H1 (cell line): ENCODE data around the gene LGALS3. TPM values are rescaled to one million over a fixed set of nuclear protein-coding genes. Genes with fewer than 3 reads are reported as not detected.

Experiments
- PHF8 ChIP-seq: fragments of 200-600 bp; sonication (generic); conservative IDR thresholded peaks from 2 replicates; pipeline ENCODE4 v1.7.1; 2012; ENCODE audit warnings: low read depth, mild to moderate bottlenecking, inconsistent platforms, low read length, moderate library complexity
- YY1 ChIP-seq: IDR thresholded peaks from 2 replicates; pipeline ENCODE4 v1.6.1; 2011; ENCODE audit warnings: low read depth, mild to moderate bottlenecking, low read length
- polyA plus RNA-seq, 7 experiments: library from polyadenylated mRNA; depleted of rRNA in 3 of 7; stranded (reverse) in 5 of 7; unstranded in 2 of 7; fragments of >200 nt in 5 of 7; fragments of 200-250 nt in 2 of 7; gene quantifications; 1 replicate in 5 of 7; 2 replicates in 1 of 7; 4 replicates in 1 of 7; pipeline versions ENCODE4 v1.2.1 to v1.2.3, GENCODE V29; 2011 to 2013; ENCODE audit warnings: missing spikeins in 2 of 7, mixed read lengths in 2 of 7
- total RNA-seq: library from RNA; stranded (reverse); fragmentation: NEBNext Ultra II Directional; extraction: Animal tissue kit (Norgen Biotek cat#: 25700); gene quantifications from 2 replicates; pipeline ENCODE4 v1.2.1, GENCODE V29; 2021

The LGALS3 gene
- total and polyA plus RNA-seq, 2 of the 8 experiments (the other 6 are each of a cell fraction or from before 2014, with no cell fraction given): 9.7 to 14.5 TPM

DNA sequence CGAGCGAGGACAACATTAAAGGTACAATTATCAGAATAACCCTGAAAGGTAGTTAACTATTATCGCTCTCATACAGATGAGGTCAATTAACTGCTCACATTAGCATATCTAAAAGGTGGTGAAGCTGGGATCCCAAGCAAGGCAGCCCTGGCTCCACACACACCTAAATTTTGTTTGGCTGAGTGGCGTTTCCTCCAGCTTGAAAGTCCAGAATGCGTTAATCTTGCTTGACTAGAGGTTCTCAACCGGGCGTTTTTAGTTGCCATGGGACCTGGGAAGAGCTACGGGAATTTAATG lies 61.8 kb downstream of the LGALS3 start (continued):
- TF ChIP-seq PHF8 (no peak), YY1 (no peak)
